ENCODE data around the gene GJD4. TPM values are rescaled to one million over a fixed set of nuclear protein-coding genes. Genes with fewer than 3 reads are reported as not detected.

Gene GJD4
- polyA plus RNA-seq, 2 donors, result not detected

DNA sequence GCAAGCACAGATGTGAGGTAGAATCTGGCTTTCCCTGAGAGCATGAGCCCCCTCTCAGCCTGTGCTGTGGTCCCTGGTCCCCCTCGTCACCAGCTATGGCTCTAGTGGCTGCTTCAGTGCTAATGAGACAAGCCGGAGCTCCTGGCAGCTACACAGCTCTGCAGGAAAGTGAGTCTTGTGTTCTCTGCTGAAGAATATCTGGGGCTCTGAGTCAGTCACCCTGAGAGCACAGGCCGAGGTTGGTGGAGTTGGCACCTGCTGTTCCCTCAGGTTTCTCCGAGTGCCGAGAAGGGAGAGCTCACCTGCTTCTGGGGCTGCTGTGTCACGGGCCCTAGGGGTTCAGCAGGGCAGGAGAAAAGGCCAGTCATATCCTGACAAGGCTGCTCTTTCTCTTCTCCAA lies 37.2 kb upstream of the GJD4 start:
- H3K36me3 ChIP-seq (ENCODE audit: control insufficient read depth in 2 of 2, insufficient read depth in 2 of 2, low read length in 1 of 2), result peaks cover 4 to 31% of the 10 kb centered on the region in 2 donors
- H3K27me3 ChIP-seq (ENCODE audit: control insufficient read depth in 1 of 2, insufficient read depth in 2 of 2, low read length in 2 of 2), result no peaks in the 10 kb centered on the region
- no peak overlapping the region for H3K4me3 ChIP-seq (ENCODE audit: low read depth in 1 of 2, low read length in 2 of 2)
- no peak overlapping the region for H3K27ac ChIP-seq (ENCODE audit: low read depth in 2 of 2, low read length in 1 of 2)
- no peaks in the 10 kb centered on the region for H3K4me1 ChIP-seq (ENCODE audit: control insufficient read depth in 2 of 2, insufficient read depth in 2 of 2, low read length in 1 of 2)
- WGBS, 2 donors, result 93 to 96% methylated on average over 6 of the region's 6 CpGs
- H3K9me3 ChIP-seq (ENCODE audit: control insufficient read depth in 2 of 2, insufficient read depth in 1 of 2, low read depth in 1 of 2, low read length in 1 of 2), result no peaks in the 10 kb centered on the region

DNA sequence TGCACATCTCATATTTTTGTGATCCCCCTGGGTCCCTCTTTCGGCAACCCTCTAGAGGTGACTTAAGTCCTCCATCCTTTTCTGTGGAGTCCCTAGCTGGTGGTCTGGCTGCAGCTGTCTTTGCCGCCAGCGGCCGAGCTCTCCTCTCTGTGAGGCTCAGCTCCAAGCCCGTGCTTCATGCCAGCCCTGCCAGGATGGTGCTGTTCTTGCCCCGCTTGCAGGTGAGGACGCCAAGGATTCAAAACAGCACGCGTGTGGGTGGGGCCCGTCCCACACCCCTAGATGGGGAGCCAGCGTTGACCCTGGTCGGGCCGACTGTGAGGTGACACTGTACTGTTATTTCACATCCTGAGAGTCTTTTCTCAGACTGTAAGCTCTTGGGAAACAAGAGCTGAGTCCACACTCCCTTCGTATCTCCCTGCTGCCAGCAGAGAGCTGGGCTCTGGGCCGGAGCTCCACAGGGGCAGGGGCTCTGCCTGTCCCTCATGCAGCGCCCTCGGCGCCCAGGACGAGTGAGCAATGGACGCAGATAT lies 36.6 kb upstream of the GJD4 start:
- Histone ChIP-seq H3K27me3 (ENCODE audit: control insufficient read depth in 1 of 2, insufficient read depth in 2 of 2, low read length in 2 of 2) (no peaks in the 10 kb centered on the region), H3K36me3 (ENCODE audit: control insufficient read depth in 2 of 2, insufficient read depth in 2 of 2, low read length in 1 of 2) (peaks cover 4 to 31% of the 10 kb centered on the region in 2 donors)
- WGBS, 2 donors, result 93 to 95% methylated on average over 20 of the region's 20 CpGs

GRCh38 chr10:35569111-35569707 lies 35.9 kb upstream of the GJD4 start:
- no peaks in the 10 kb centered on the region for H3K4me1 ChIP-seq (ENCODE audit: control insufficient read depth in 2 of 2, insufficient read depth in 2 of 2, low read length in 1 of 2)
- H3K36me3 ChIP-seq (ENCODE audit: control insufficient read depth in 2 of 2, insufficient read depth in 2 of 2, low read length in 1 of 2), result peaks cover 4 to 31% of the 10 kb centered on the region in 2 donors
- H3K27ac ChIP-seq (ENCODE audit: low read depth in 2 of 2, low read length in 1 of 2), result no peak overlapping the region
- WGBS, 2 donors, result 88 to 91% methylated on average over 19 of the region's 19 CpGs
- H3K4me3 ChIP-seq (ENCODE audit: low read depth in 1 of 2, low read length in 2 of 2), result no peak overlapping the region
- no peaks in the 10 kb centered on the region for H3K9me3 ChIP-seq (ENCODE audit: control insufficient read depth in 2 of 2, insufficient read depth in 1 of 2, low read depth in 1 of 2, low read length in 1 of 2)
- H3K27me3 ChIP-seq (ENCODE audit: control insufficient read depth in 1 of 2, insufficient read depth in 2 of 2, low read length in 2 of 2), result no peaks in the 10 kb centered on the region

More for the DNA sequence above, 36.6 kb upstream of the GJD4 start:
- H3K4me3 ChIP-seq (ENCODE audit: low read depth in 1 of 2, low read length in 2 of 2), result no peak overlapping the region
- H3K27ac ChIP-seq (ENCODE audit: low read depth in 2 of 2, low read length in 1 of 2), result no peak overlapping the region
- H3K4me1 ChIP-seq (ENCODE audit: control insufficient read depth in 2 of 2, insufficient read depth in 2 of 2, low read length in 1 of 2), result no peaks in the 10 kb centered on the region
- H3K9me3 ChIP-seq (ENCODE audit: control insufficient read depth in 2 of 2, insufficient read depth in 1 of 2, low read depth in 1 of 2, low read length in 1 of 2), result no peaks in the 10 kb centered on the region

GRCh38 chr10:35569836-35570235 lies 35.3 kb upstream of the GJD4 start:
- 90% methylated on average over 4 of the region's 4 CpGs for WGBS, 2 donors
- Histone ChIP-seq H3K27ac (ENCODE audit: low read depth in 2 of 2, low read length in 1 of 2) (no peak overlapping the region), H3K4me1 (ENCODE audit: control insufficient read depth in 2 of 2, insufficient read depth in 2 of 2, low read length in 1 of 2) (no peaks in the 10 kb centered on the region), H3K27me3 (ENCODE audit: control insufficient read depth in 1 of 2, insufficient read depth in 2 of 2, low read length in 2 of 2) (no peaks in the 10 kb centered on the region), H3K4me3 (ENCODE audit: low read depth in 1 of 2, low read length in 2 of 2) (no peak overlapping the region), H3K9me3 (ENCODE audit: control insufficient read depth in 2 of 2, insufficient read depth in 1 of 2, low read depth in 1 of 2, low read length in 1 of 2) (no peaks in the 10 kb centered on the region), H3K36me3 (ENCODE audit: control insufficient read depth in 2 of 2, insufficient read depth in 2 of 2, low read length in 1 of 2) (peaks cover 4 to 34% of the 10 kb centered on the region in 2 donors)

DNA sequence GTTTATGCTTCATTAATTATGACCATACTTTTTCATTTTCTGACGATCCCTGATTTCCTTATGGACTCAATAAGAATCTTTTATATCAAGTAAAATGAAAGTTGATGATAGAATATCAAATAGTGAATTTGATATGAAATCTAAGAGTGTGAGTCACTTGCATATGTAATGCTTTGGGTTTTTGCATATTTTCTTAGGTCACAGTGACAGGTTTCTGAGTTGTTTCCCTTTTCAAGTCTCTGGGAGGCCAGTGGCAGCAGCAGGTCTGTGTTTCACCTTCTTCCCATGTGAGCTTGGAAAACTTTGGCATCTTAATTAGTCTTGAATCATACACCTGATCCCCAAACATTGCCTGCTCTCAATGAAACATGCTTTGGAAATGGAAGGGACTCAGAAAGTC lies 34.7 kb upstream of the GJD4 start:
- 87 to 96% methylated on average over 1 of the region's 1 CpG for WGBS, 2 donors
- H3K36me3 ChIP-seq (ENCODE audit: control insufficient read depth in 2 of 2, insufficient read depth in 2 of 2, low read length in 1 of 2), result peaks cover 4 to 33% of the 10 kb centered on the region in 2 donors

DNA sequence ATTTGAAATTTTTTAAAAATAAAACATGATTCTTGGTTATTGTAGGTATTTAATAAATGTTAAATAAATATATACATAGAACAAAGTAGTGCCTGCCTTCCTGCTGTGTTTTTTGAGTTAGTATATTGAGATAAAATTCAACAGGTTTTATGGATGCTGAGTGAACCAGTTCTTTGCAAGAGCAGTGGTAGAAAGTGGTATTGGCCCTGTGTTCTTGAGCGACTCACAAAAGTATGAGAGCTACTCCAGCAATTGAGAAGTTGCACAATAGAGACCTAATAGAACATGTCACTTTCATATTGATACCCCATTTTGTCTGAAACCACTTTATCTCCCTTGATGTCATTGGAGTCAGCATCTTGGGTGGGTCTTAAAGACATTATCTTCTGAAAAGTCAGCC lies 32.6 kb upstream of the GJD4 start:
- 96 to 100% methylated on average over 1 of the region's 1 CpG for WGBS, 2 donors
- H3K4me3 ChIP-seq (ENCODE audit: low read depth in 1 of 2, low read length in 2 of 2), result no peak overlapping the region
- H3K9me3 ChIP-seq (ENCODE audit: control insufficient read depth in 2 of 2, insufficient read depth in 1 of 2, low read depth in 1 of 2, low read length in 1 of 2), result peaks cover 0 to 3% of the 10 kb centered on the region in 2 donors
- H3K27me3 ChIP-seq (ENCODE audit: control insufficient read depth in 1 of 2, insufficient read depth in 2 of 2, low read length in 2 of 2), result no peaks in the 10 kb centered on the region
- no peak overlapping the region for H3K27ac ChIP-seq (ENCODE audit: low read depth in 2 of 2, low read length in 1 of 2)
- peaks cover 4 to 24% of the 10 kb centered on the region in 2 donors for H3K36me3 ChIP-seq (ENCODE audit: control insufficient read depth in 2 of 2, insufficient read depth in 2 of 2, low read length in 1 of 2)
- no peaks in the 10 kb centered on the region for H3K4me1 ChIP-seq (ENCODE audit: control insufficient read depth in 2 of 2, insufficient read depth in 2 of 2, low read length in 1 of 2)

More for the DNA sequence above, 34.7 kb upstream of the GJD4 start:
- no peak overlapping the region for H3K27ac ChIP-seq (ENCODE audit: low read depth in 2 of 2, low read length in 1 of 2)
- no peak overlapping the region for H3K4me3 ChIP-seq (ENCODE audit: low read depth in 1 of 2, low read length in 2 of 2)
- no peaks in the 10 kb centered on the region for H3K9me3 ChIP-seq (ENCODE audit: control insufficient read depth in 2 of 2, insufficient read depth in 1 of 2, low read depth in 1 of 2, low read length in 1 of 2)
- no peaks in the 10 kb centered on the region for H3K27me3 ChIP-seq (ENCODE audit: control insufficient read depth in 1 of 2, insufficient read depth in 2 of 2, low read length in 2 of 2)
- H3K4me1 ChIP-seq (ENCODE audit: control insufficient read depth in 2 of 2, insufficient read depth in 2 of 2, low read length in 1 of 2), result no peaks in the 10 kb centered on the region

DNA sequence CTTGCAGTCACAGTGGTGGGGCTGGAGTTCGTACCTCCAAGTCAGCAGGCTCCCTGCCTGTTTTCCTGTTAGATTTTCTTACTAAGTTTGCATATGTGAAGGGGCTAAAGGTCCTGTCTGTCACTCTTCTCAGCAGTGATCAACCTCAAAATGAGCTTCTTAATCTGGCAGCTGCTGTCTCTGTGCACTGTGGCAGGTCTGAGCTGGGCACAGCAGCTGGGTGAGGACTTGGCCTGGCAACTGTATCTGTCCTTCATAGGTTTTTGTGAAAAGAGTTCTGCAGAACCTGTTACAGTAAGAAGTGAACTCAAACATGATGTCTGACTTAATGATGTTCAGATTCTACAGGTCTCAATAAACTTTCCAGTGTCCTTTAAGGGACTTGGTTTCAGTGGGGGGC lies 31.3 kb upstream of the GJD4 start:
- Histone ChIP-seq H3K4me3 (ENCODE audit: low read depth in 1 of 2, low read length in 2 of 2) (no peak overlapping the region), H3K9me3 (ENCODE audit: control insufficient read depth in 2 of 2, insufficient read depth in 1 of 2, low read depth in 1 of 2, low read length in 1 of 2) (peaks cover 0 to 3% of the 10 kb centered on the region in 2 donors), H3K27me3 (ENCODE audit: control insufficient read depth in 1 of 2, insufficient read depth in 2 of 2, low read length in 2 of 2) (no peaks in the 10 kb centered on the region), H3K27ac (ENCODE audit: low read depth in 2 of 2, low read length in 1 of 2) (no peak overlapping the region), H3K36me3 (ENCODE audit: control insufficient read depth in 2 of 2, insufficient read depth in 2 of 2, low read length in 1 of 2) (peaks cover 4 to 12% of the 10 kb centered on the region in 2 donors), H3K4me1 (ENCODE audit: control insufficient read depth in 2 of 2, insufficient read depth in 2 of 2, low read length in 1 of 2) (no peaks in the 10 kb centered on the region)
- WGBS, 2 donors, result 90 to 95% methylated on average over 1 of the region's 1 CpG

DNA sequence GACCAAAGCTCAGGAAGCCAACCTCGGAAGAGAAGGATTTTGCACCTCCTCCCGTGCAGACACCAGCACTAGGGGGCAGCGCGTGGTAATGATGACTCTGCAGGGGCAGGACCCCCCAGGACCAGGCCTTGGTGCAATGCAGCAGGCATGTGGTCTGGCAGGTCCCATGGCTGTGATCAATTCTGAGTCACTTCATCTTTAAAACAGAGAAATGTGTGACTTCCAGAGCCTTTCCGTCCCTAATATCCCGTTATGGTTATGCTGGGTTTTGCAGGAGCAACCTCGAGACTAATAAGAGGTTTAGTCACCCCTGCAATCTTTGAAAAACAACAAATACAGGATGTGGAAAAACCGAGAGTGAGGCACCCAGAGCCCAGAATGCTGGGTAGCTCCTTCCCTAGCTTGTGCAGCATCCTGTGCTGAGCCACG lies 30.2 kb upstream of the GJD4 start:
- Histone ChIP-seq H3K27ac (ENCODE audit: low read depth in 2 of 2, low read length in 1 of 2) (no peak overlapping the region), H3K9me3 (ENCODE audit: control insufficient read depth in 2 of 2, insufficient read depth in 1 of 2, low read depth in 1 of 2, low read length in 1 of 2) (peaks cover 0 to 3% of the 10 kb centered on the region in 2 donors), H3K4me1 (ENCODE audit: control insufficient read depth in 2 of 2, insufficient read depth in 2 of 2, low read length in 1 of 2) (no peaks in the 10 kb centered on the region), H3K27me3 (ENCODE audit: control insufficient read depth in 1 of 2, insufficient read depth in 2 of 2, low read length in 2 of 2) (no peaks in the 10 kb centered on the region), H3K36me3 (ENCODE audit: control insufficient read depth in 2 of 2, insufficient read depth in 2 of 2, low read length in 1 of 2) (peaks cover 0 to 6% of the 10 kb centered on the region in 2 donors), H3K4me3 (ENCODE audit: low read depth in 1 of 2, low read length in 2 of 2) (no peak overlapping the region)
- WGBS, 2 donors, result 86 to 87% methylated on average over 9 of the region's 9 CpGs

DNA sequence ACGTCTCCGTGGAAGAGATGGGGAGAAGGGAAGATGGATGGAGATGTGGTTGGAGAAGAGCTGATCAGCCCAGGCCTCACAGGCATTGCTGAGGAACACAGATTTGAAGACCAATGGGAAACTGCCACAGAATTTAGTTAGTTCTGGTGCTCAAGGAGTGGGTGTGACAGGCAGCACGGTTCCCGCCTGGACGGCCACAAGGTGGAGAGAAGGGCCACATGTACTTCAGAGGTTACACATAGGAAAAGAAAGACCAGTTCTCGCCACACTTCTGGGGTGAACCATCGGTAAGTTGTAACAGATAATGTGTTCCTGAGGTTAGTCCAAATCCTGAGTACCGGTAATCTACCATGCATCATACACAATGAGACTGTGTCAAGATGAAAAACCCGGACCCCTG lies 29.5 kb upstream of the GJD4 start:
- Histone ChIP-seq H3K27me3 (ENCODE audit: control insufficient read depth in 1 of 2, insufficient read depth in 2 of 2, low read length in 2 of 2) (no peaks in the 10 kb centered on the region), H3K27ac (ENCODE audit: low read depth in 2 of 2, low read length in 1 of 2) (no peak overlapping the region), H3K9me3 (ENCODE audit: control insufficient read depth in 2 of 2, insufficient read depth in 1 of 2, low read depth in 1 of 2, low read length in 1 of 2) (peaks cover 0 to 3% of the 10 kb centered on the region in 2 donors), H3K4me3 (ENCODE audit: low read depth in 1 of 2, low read length in 2 of 2) (no peak overlapping the region), H3K4me1 (ENCODE audit: control insufficient read depth in 2 of 2, insufficient read depth in 2 of 2, low read length in 1 of 2) (no peaks in the 10 kb centered on the region), H3K36me3 (ENCODE audit: control insufficient read depth in 2 of 2, insufficient read depth in 2 of 2, low read length in 1 of 2) (peaks cover 0 to 6% of the 10 kb centered on the region in 2 donors)
- 95 to 99% methylated on average over 9 of the region's 9 CpGs for WGBS, 2 donors

GRCh38 chr10:35576730-35577129 lies 28.4 kb upstream of the GJD4 start:
- 93 to 96% methylated on average over 3 of the region's 3 CpGs for WGBS, 2 donors
- Histone ChIP-seq H3K27ac (ENCODE audit: low read depth in 2 of 2, low read length in 1 of 2) (no peak overlapping the region), H3K27me3 (ENCODE audit: control insufficient read depth in 1 of 2, insufficient read depth in 2 of 2, low read length in 2 of 2) (no peaks in the 10 kb centered on the region), H3K9me3 (ENCODE audit: control insufficient read depth in 2 of 2, insufficient read depth in 1 of 2, low read depth in 1 of 2, low read length in 1 of 2) (peaks cover 0 to 3% of the 10 kb centered on the region in 2 donors), H3K4me1 (ENCODE audit: control insufficient read depth in 2 of 2, insufficient read depth in 2 of 2, low read length in 1 of 2) (no peaks in the 10 kb centered on the region), H3K4me3 (ENCODE audit: low read depth in 1 of 2, low read length in 2 of 2) (no peak overlapping the region), H3K36me3 (ENCODE audit: control insufficient read depth in 2 of 2, insufficient read depth in 2 of 2, low read length in 1 of 2) (peaks cover 0 to 6% of the 10 kb centered on the region in 2 donors)
